HL-60 (cell line): ENCODE results near the gene CBX3.

Experiments used
- DNase-seq, 2 experiments: peaks; one replicate each; pipeline ENCODE4 v3.0.0-alpha.2; 2010 to 2020; ENCODE audit warnings: low read depth in 1 of 2, low spot score in 1 of 2
- H3K27ac ChIP-seq: fragments of 250-450 bp; sonication (Bioruptor Pico); replicated peaks from 2 replicates; pipeline ENCODE4 v1.5.1; 2020; ENCODE audit warnings: mild to moderate bottlenecking, moderate library complexity
- H3K27me3 ChIP-seq: fragments of 250-450 bp; sonication (Bioruptor Pico); 2 replicates; pipeline ENCODE4 v1.5.1; 2021; ENCODE audit warnings: mild to moderate bottlenecking, moderate library complexity; ENCODE audit not compliant: insufficient read depth, poor library complexity, severe bottlenecking
- H3K4me3 ChIP-seq: replicated peaks from 2 replicates; pipeline ENCODE4 v1.5.1; 2011; ENCODE audit warnings: mild to moderate bottlenecking, control low read depth, low read length; ENCODE audit not compliant: insufficient read depth
- GABPA ChIP-seq: IDR thresholded peaks from 2 replicates; pipeline ENCODE4 v1.6.1; 2012; ENCODE audit warnings: low read depth
- POLR2AphosphoS5 ChIP-seq: IDR thresholded peaks from 2 replicates; pipeline ENCODE4 v1.6.1; 2012; ENCODE audit warnings: low read depth
- SPI1 ChIP-seq: IDR thresholded peaks from 2 replicates; pipeline ENCODE4 v1.6.1; 2012; ENCODE audit warnings: low read depth, mild to moderate bottlenecking, borderline replicate concordance
- TF ChIP-seq, protein P1 (sequence below): IDR thresholded peaks from one replicate; pipeline ENCODE4 v1.5.1; 2011; ENCODE audit warnings: low read length, control low read depth, inconsistent platforms; ENCODE audit not compliant: insufficient read depth
- TF ChIP-seq, protein P2 (sequence below): IDR thresholded peaks from 2 replicates; pipeline ENCODE4 v1.6.1; 2012; ENCODE audit warnings: low read depth; ENCODE audit not compliant: insufficient replicate concordance

CBX3 gene

DNA sequence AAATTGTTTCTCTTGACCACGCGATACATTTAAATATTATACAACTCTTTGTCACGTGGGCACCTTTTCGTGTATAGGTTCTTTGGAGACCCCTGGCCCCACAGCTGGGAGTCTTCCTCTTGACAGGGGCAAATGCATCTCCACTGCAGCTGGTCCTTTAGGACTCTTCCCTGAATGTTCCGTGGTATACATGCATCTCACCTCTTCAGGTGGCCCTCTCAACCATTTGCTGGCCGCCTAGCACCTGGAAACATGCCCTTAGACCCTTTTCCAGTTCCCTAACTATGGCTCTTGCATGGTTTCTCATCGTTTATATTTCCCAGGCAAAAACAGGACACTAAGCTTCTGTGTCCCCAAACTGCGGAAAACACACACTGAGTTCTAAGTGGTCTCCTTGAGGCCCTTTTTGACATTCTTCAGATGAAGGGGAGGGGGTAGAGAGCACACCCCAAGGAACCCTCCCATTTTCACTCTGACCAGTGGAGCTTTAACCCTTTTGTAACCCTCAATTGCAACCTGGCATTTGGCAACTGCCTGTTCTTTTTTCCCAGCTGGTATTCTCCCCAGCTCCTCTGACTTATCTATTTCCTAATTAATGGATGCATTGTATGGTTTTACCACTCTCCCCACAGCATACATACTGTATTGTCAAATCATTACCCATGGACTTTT lies 21.6 kb upstream of the CBX3 start:
- DNase-seq = no peak
- H3K27ac ChIP-seq = no peak overlapping the region
- no peak for TF ChIP-seq POLR2AphosphoS5
- no peak for TF ChIP-seq SPI1
- TF ChIP-seq, protein P1, sequence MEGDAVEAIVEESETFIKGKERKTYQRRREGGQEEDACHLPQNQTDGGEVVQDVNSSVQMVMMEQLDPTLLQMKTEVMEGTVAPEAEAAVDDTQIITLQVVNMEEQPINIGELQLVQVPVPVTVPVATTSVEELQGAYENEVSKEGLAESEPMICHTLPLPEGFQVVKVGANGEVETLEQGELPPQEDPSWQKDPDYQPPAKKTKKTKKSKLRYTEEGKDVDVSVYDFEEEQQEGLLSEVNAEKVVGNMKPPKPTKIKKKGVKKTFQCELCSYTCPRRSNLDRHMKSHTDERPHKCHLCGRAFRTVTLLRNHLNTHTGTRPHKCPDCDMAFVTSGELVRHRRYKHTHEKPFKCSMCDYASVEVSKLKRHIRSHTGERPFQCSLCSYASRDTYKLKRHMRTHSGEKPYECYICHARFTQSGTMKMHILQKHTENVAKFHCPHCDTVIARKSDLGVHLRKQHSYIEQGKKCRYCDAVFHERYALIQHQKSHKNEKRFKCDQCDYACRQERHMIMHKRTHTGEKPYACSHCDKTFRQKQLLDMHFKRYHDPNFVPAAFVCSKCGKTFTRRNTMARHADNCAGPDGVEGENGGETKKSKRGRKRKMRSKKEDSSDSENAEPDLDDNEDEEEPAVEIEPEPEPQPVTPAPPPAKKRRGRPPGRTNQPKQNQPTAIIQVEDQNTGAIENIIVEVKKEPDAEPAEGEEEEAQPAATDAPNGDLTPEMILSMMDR = no peak
- no peak for TF ChIP-seq GABPA
- TF ChIP-seq, protein P2, sequence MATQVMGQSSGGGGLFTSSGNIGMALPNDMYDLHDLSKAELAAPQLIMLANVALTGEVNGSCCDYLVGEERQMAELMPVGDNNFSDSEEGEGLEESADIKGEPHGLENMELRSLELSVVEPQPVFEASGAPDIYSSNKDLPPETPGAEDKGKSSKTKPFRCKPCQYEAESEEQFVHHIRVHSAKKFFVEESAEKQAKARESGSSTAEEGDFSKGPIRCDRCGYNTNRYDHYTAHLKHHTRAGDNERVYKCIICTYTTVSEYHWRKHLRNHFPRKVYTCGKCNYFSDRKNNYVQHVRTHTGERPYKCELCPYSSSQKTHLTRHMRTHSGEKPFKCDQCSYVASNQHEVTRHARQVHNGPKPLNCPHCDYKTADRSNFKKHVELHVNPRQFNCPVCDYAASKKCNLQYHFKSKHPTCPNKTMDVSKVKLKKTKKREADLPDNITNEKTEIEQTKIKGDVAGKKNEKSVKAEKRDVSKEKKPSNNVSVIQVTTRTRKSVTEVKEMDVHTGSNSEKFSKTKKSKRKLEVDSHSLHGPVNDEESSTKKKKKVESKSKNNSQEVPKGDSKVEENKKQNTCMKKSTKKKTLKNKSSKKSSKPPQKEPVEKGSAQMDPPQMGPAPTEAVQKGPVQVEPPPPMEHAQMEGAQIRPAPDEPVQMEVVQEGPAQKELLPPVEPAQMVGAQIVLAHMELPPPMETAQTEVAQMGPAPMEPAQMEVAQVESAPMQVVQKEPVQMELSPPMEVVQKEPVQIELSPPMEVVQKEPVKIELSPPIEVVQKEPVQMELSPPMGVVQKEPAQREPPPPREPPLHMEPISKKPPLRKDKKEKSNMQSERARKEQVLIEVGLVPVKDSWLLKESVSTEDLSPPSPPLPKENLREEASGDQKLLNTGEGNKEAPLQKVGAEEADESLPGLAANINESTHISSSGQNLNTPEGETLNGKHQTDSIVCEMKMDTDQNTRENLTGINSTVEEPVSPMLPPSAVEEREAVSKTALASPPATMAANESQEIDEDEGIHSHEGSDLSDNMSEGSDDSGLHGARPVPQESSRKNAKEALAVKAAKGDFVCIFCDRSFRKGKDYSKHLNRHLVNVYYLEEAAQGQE = no peak
- no peaks in the 10 kb centered on the region for H3K27me3 ChIP-seq
- H3K4me3 ChIP-seq = no peak overlapping the region

- Histone ChIP-seq H3K27me3 (no peaks in the 10 kb centered on the region), H3K27ac (no peak overlapping the region), H3K4me3 (no peak overlapping the region)
- DNase-seq = no peak
- TF ChIP-seq SPI1 (no peak), GABPA (no peak), POLR2AphosphoS5 (no peak)
- TF ChIP-seq, protein P2 = no peak
- TF ChIP-seq, protein P1 = no peak
These were observed 20.8 kb upstream of the CBX3 start for GRCh38 chr7:26180792-26181198.

GRCh38 chr7:26181474-26182227 lies 19.9 kb upstream of the CBX3 start:
- no peak for TF ChIP-seq SPI1
- TF ChIP-seq, protein P1 = no peak
- no peak for TF ChIP-seq GABPA
- H3K27me3 ChIP-seq = no peaks in the 10 kb centered on the region
- H3K27ac ChIP-seq = no peak overlapping the region
- H3K4me3 ChIP-seq = no peak overlapping the region
- no peak for DNase-seq
